Trophoblast cell (in vitro differentiated cells and primary cell): ENCODE measurements around the gene REC114.

Experiments
- DNase-seq, 2 donors: peaks; one replicate each; pipeline ENCODE4 v3.0.0-alpha.2; 2016
- H2AFZ ChIP-seq: 2 replicates; pipeline ENCODE4 v1.6.1; 2013; ENCODE audit warnings: low read length, moderate library complexity, mild to moderate bottlenecking; ENCODE audit not compliant: insufficient read depth, poor library complexity
- H2AK5ac ChIP-seq: 2 replicates; pipeline ENCODE4 v1.6.1; 2013; ENCODE audit warnings: mild to moderate bottlenecking, low read length
- H2BK120ac ChIP-seq: 2 replicates; pipeline ENCODE4 v1.6.1; 2013; ENCODE audit warnings: low read length, mild to moderate bottlenecking, moderate library complexity; ENCODE audit not compliant: insufficient read depth, poor library complexity
- H2BK12ac ChIP-seq: 2 replicates; pipeline ENCODE4 v1.6.1; 2013; ENCODE audit warnings: mild to moderate bottlenecking, low read length, moderate library complexity
- H2BK5ac ChIP-seq: 2 replicates; pipeline ENCODE4 v1.6.1; 2013; ENCODE audit warnings: low read length, low read depth, moderate library complexity, mild to moderate bottlenecking; ENCODE audit not compliant: poor library complexity
- H3K14ac ChIP-seq: 2 replicates; pipeline ENCODE4 v1.6.1; 2013; ENCODE audit warnings: mild to moderate bottlenecking, low read length
- H3K18ac ChIP-seq: 2 replicates; pipeline ENCODE4 v1.6.1; 2013; ENCODE audit warnings: mild to moderate bottlenecking, low read length
- H3K23ac ChIP-seq: 2 replicates; pipeline ENCODE4 v1.6.1; 2013; ENCODE audit warnings: low read length
- H3K27ac ChIP-seq: 2 replicates; pipeline ENCODE4 v1.5.1; 2013; ENCODE audit warnings: low read depth, mild to moderate bottlenecking, inconsistent platforms, low read length, moderate library complexity
- H3K27me3 ChIP-seq: 2 replicates; pipeline ENCODE4 v1.6.1; 2013; ENCODE audit warnings: inconsistent platforms, mild to moderate bottlenecking, low read length, moderate library complexity; ENCODE audit not compliant: insufficient read depth
- H3K36me3 ChIP-seq, 2 experiments: 1 replicate in 1 of 2; 2 replicates in 1 of 2; pipeline ENCODE4 v1.6.1; 2013; ENCODE audit warnings: low read length in 2 of 2, mild to moderate bottlenecking in 2 of 2, moderate library complexity in 1 of 2; ENCODE audit not compliant: insufficient read depth in 2 of 2, control insufficient read depth in 1 of 2
- H3K4ac ChIP-seq: 2 replicates; pipeline ENCODE4 v1.6.1; 2013; ENCODE audit warnings: low read depth, mild to moderate bottlenecking, low read length, moderate library complexity
- H3K4me1 ChIP-seq, 2 experiments: 1 replicate in 1 of 2; 2 replicates in 1 of 2; pipeline ENCODE4 v1.6.1; 2013; ENCODE audit warnings: low read length in 2 of 2, mild to moderate bottlenecking in 2 of 2, moderate library complexity in 1 of 2; ENCODE audit not compliant: insufficient read depth in 2 of 2, control insufficient read depth in 1 of 2
- H3K4me2 ChIP-seq: 2 replicates; pipeline ENCODE4 v1.6.1; 2013; ENCODE audit warnings: inconsistent platforms, mild to moderate bottlenecking, low read length, moderate library complexity
- H3K4me3 ChIP-seq: 2 replicates; pipeline ENCODE4 v1.5.1; 2013; ENCODE audit warnings: mild to moderate bottlenecking, low read depth, low read length, inconsistent platforms
- H3K79me1 ChIP-seq: one replicate; pipeline ENCODE4 v1.6.1; 2013; ENCODE audit warnings: low read length
- H3K79me2 ChIP-seq: 2 replicates; pipeline ENCODE4 v1.6.1; 2013; ENCODE audit warnings: low read length, mild to moderate bottlenecking; ENCODE audit not compliant: control insufficient read depth, insufficient read depth, poor library complexity
- H3K9ac ChIP-seq: 2 replicates; pipeline ENCODE4 v1.6.1; 2013; ENCODE audit warnings: mild to moderate bottlenecking, low read length
- H3K9me3 ChIP-seq: 2 replicates; pipeline ENCODE4 v1.6.1; 2013; ENCODE audit warnings: low read depth, mild to moderate bottlenecking, control low read depth, inconsistent platforms, low read length; ENCODE audit not compliant: insufficient read depth
- H4K12ac ChIP-seq: 2 replicates; pipeline ENCODE4 v1.6.1; 2013; ENCODE audit warnings: low read depth, mild to moderate bottlenecking, low read length, moderate library complexity
- H4K8ac ChIP-seq: 2 replicates; pipeline ENCODE4 v1.6.1; 2013; ENCODE audit warnings: low read depth, mild to moderate bottlenecking, low read length, moderate library complexity
- H4K91ac ChIP-seq: one replicate; pipeline ENCODE4 v1.6.1; 2013; ENCODE audit warnings: low read depth, mild to moderate bottlenecking, low read length, moderate library complexity
- WGBS: extraction: QIAGEN DNeasy Blood & Tissue Kit; methylation state at CpG from one replicate; pipeline ENCODE4 v1.1.7; 2013; ENCODE audit warnings: missing lambda C conversion rate; ENCODE audit not compliant: insufficient read length, insufficient coverage; ENCODE audit errors: extremely low coverage; 5-methylcytosine and 5-hydroxymethylcytosine counted together

The REC114 gene

DNA sequence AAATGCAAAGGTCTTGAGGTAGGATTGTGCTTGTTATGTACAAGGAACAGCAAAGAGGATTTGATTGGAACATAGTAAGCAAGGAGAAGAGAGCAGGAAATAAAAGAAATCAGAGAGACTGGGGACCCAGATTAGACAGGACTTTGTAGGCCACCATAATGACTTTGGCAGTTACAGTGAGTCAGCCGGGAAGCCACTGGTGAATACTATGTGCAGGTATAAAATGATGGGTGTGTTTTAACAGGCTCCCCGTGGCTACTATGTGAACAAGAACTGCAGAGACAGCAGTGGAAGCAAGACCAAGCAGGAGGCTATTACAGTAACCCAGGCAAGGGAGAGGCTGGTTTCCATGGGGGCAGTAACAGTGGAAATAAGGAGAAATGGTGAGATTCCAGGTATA lies 135.1 kb downstream of the REC114 start:
- no peak overlapping the region for H3K14ac ChIP-seq
- no peak overlapping the region for H3K18ac ChIP-seq
- no peak overlapping the region for H2AFZ ChIP-seq
- no peak overlapping the region for H2AK5ac ChIP-seq
- no peak overlapping the region for H4K12ac ChIP-seq
- no peaks in the 10 kb centered on the region for H3K27me3 ChIP-seq
- no peak overlapping the region for H3K4ac ChIP-seq
- H3K4me3 ChIP-seq = no peak overlapping the region
- peaks cover 10 to 31% of the 10 kb centered on the region in 2 experiments for H3K36me3 ChIP-seq
- H2BK120ac ChIP-seq = no peak overlapping the region
- no peak overlapping the region for H2BK12ac ChIP-seq
- no peak overlapping the region for H3K23ac ChIP-seq
- no peak overlapping the region for H4K8ac ChIP-seq
- no peak for DNase-seq
- WGBS = no CpG with 5 or more reads among the region's 2 CpGs
- no peak overlapping the region for H2BK5ac ChIP-seq
- no peak overlapping the region for H3K4me2 ChIP-seq
- H3K27ac ChIP-seq = no peak overlapping the region
- no peak overlapping the region for H4K91ac ChIP-seq
- no peaks in the 10 kb centered on the region for H3K9me3 ChIP-seq
- no peaks in the 10 kb centered on the region for H3K79me1 ChIP-seq
- no peak overlapping the region for H3K9ac ChIP-seq
- no peaks in the 10 kb centered on the region for H3K79me2 ChIP-seq
- H3K4me1 ChIP-seq = no peaks in the 10 kb centered on the region

DNA sequence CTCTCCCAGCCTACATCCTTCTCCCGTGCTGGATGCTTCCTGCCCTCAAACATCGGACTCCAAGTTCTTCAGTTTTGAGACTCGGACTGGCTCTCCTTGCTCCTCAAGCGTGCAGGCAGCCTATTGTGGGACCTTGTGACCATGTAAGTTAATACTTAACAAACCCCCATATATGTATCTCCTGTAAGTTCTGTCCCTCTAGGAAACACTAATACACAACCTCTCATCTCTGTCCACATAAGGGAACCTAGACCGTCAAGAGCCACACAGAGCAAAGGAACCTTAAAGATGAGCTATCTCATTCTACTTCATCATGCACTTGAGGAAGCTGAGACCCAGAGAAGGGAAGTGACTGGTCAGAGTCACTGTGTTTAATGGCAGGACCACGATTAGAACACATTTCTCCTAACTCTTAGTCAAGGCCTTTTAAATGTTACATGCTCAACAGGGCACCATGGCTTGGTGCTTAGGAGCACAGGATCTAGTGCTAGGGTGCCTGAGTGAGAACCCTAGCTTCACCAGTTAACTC lies 140.0 kb downstream of the REC114 start:
- H4K91ac ChIP-seq = no peak overlapping the region
- no peaks in the 10 kb centered on the region for H3K9me3 ChIP-seq
- no peaks in the 10 kb centered on the region for H3K79me2 ChIP-seq
- no peaks in the 10 kb centered on the region for H3K79me1 ChIP-seq
- H3K4me3 ChIP-seq = no peak overlapping the region
- no peaks in the 10 kb centered on the region for H3K27me3 ChIP-seq
- H3K18ac ChIP-seq = no peak overlapping the region
- H3K14ac ChIP-seq = no peak overlapping the region
- no CpG with 5 or more reads among the region's 6 CpGs for WGBS
- no peak for DNase-seq
- no peaks in the 10 kb centered on the region for H3K4me1 ChIP-seq
- no peak overlapping the region for H3K27ac ChIP-seq
- no peak overlapping the region for H3K9ac ChIP-seq
- H2BK120ac ChIP-seq = no peak overlapping the region
- H4K8ac ChIP-seq = no peak overlapping the region
- H4K12ac ChIP-seq = no peak overlapping the region
- H2BK5ac ChIP-seq = no peak overlapping the region
- H3K4ac ChIP-seq = no peak overlapping the region
- H3K23ac ChIP-seq = no peak overlapping the region
- peaks cover 12 to 38% of the 10 kb centered on the region in 2 experiments for H3K36me3 ChIP-seq
- H2AK5ac ChIP-seq = no peak overlapping the region
- H3K4me2 ChIP-seq = no peak overlapping the region
- H2BK12ac ChIP-seq = no peak overlapping the region
- no peak overlapping the region for H2AFZ ChIP-seq

GRCh38 chr15:73583544-73583943 lies 140.6 kb downstream of the REC114 start:
- Histone ChIP-seq H2AFZ (no peak overlapping the region), H4K8ac (no peak overlapping the region), H3K36me3 (peaks cover 12 to 41% of the 10 kb centered on the region in 2 experiments), H3K18ac (no peak overlapping the region), H3K79me1 (no peaks in the 10 kb centered on the region), H2BK120ac (no peak overlapping the region), H3K4me1 (no peaks in the 10 kb centered on the region), H3K14ac (no peak overlapping the region), H3K79me2 (no peaks in the 10 kb centered on the region), H2AK5ac (no peak overlapping the region), H3K27me3 (no peaks in the 10 kb centered on the region), H3K4ac (no peak overlapping the region), H4K12ac (no peak overlapping the region), H3K9me3 (no peaks in the 10 kb centered on the region), H4K91ac (no peak overlapping the region), H2BK12ac (no peak overlapping the region), H3K9ac (no peak overlapping the region), H3K27ac (no peak overlapping the region), H3K4me2 (no peak overlapping the region), H3K23ac (no peak overlapping the region), H3K4me3 (no peak overlapping the region), H2BK5ac (no peak overlapping the region)
- WGBS = no CpG with 5 or more reads among the region's 3 CpGs
- no peak for DNase-seq

GRCh38 chr15:73584699-73585420 lies 141.9 kb downstream of the REC114 start:
- H4K12ac ChIP-seq = no peak overlapping the region
- no peak overlapping the region for H2AK5ac ChIP-seq
- no peak overlapping the region for H2BK12ac ChIP-seq
- no peak overlapping the region for H4K8ac ChIP-seq
- H3K4ac ChIP-seq = no peak overlapping the region
- H3K4me2 ChIP-seq = no peak overlapping the region
- no peak overlapping the region for H2BK120ac ChIP-seq
- no peaks in the 10 kb centered on the region for H3K9me3 ChIP-seq
- H2AFZ ChIP-seq = no peak overlapping the region
- WGBS = no CpG with 5 or more reads among the region's 5 CpGs
- no peaks in the 10 kb centered on the region for H3K27me3 ChIP-seq
- no peak overlapping the region for H3K23ac ChIP-seq
- H3K4me3 ChIP-seq = no peak overlapping the region
- no peak overlapping the region for H4K91ac ChIP-seq
- no peak overlapping the region for H3K14ac ChIP-seq
- no peak overlapping the region for H3K9ac ChIP-seq
- no peak overlapping the region for H3K18ac ChIP-seq
- no peak overlapping the region for H3K27ac ChIP-seq
- no peaks in the 10 kb centered on the region for H3K79me1 ChIP-seq
- H3K4me1 ChIP-seq = no peaks in the 10 kb centered on the region
- H3K79me2 ChIP-seq = no peaks in the 10 kb centered on the region
- no peak overlapping the region for H2BK5ac ChIP-seq
- DNase-seq = no peak
- H3K36me3 ChIP-seq = peaks cover 14 to 43% of the 10 kb centered on the region in 2 experiments
